Sigmoid colon (tissue), 4 donors: Measurements from ENCODE around the gene LENG9.

ENCODE experiments used
- CTCF ChIP-seq, 4 experiments: fragments of 450-650 bp in 3 of 4; fragments of 200-600 bp in 1 of 4; IDR thresholded peaks; one replicate each; pipeline ENCODE4 v1.5.1; 2016 to 2019; ENCODE audit warnings: antibody characterized with exemption in 4 of 4, mild to moderate bottlenecking in 3 of 4, moderate library complexity in 2 of 4
- EP300 ChIP-seq, 4 donors: sonication (generic); formaldehyde crosslinking; IDR thresholded peaks; one replicate each; pipeline ENCODE4 v1.6.1; 2017; ENCODE audit warnings: antibody characterized with exemption in 4 of 4
- POLR2A ChIP-seq, 2 donors: fragments of 450-650 bp; IDR thresholded peaks; one replicate each; pipeline ENCODE4 v1.6.1; 2016; ENCODE audit warnings: antibody characterized with exemption in 2 of 2, mild to moderate bottlenecking in 2 of 2, moderate library complexity in 2 of 2
- POLR2AphosphoS5 ChIP-seq, 4 donors: sonication (generic); formaldehyde crosslinking; IDR thresholded peaks; one replicate each; pipeline ENCODE4 v1.6.1; 2017; ENCODE audit warnings: antibody characterized with exemption in 4 of 4

GRCh38 chr19:54416695-54417491 lies 46.7 kb downstream of the LENG9 start:
- no peak for TF ChIP-seq CTCF (IDR thresholded peaks at IDR 0.05)
- TF ChIP-seq POLR2A (IDR thresholded peaks at IDR 0.05), result no peak
- TF ChIP-seq POLR2AphosphoS5 (IDR thresholded peaks at IDR 0.05), result no peak
- no peak for TF ChIP-seq EP300 (IDR thresholded peaks at IDR 0.05)
